Thoracic aorta (tissue), 2 donors: ENCODE measurements around the gene ZNF280A. TPM values are rescaled to one million over a fixed set of nuclear protein-coding genes. Genes with fewer than 3 reads are reported as not detected.
"Not testable (repeated sequence)": the region's sequence is repeated elsewhere in the genome, so short reads cannot be mapped to it uniquely, and the experiment has no call there.

Experiments used
- ATAC-seq: fragments of 150-250 bp; one replicate; pipeline ENCODE4 v1.8.0; 2017; ENCODE audit warnings: low read depth; ENCODE audit not compliant: insufficient number of reproducible peaks, low FRiP score
- DNase-seq: peaks from one replicate; pipeline ENCODE4 v3.0.0-alpha.2; 2020; ENCODE audit warnings: low spot score
- H3K27ac ChIP-seq, 2 donors: fragments of 200-600 bp; sonication (generic); 1 replicate in 1 of 2; 2 replicates in 1 of 2; pipeline ENCODE4 v1.5.1; 2016; ENCODE audit warnings: mild to moderate bottlenecking in 2 of 2, moderate library complexity in 2 of 2
- H3K27me3 ChIP-seq: fragments of 200-600 bp; sonication (generic); replicated peaks from 2 replicates; pipeline ENCODE4 v1.6.0; 2016; ENCODE audit warnings: mild to moderate bottlenecking; ENCODE audit not compliant: insufficient read depth
- H3K36me3 ChIP-seq: fragments of 200-600 bp; sonication (generic); one replicate; pipeline ENCODE4 v1.5.1; 2016
- H3K4me1 ChIP-seq, 2 donors: fragments of 200-600 bp; sonication (generic); 1 replicate in 1 of 2; 2 replicates in 1 of 2; pipeline versions ENCODE4 v1.5.1 to v1.6.0; 2016; ENCODE audit warnings: low read depth in 2 of 2, mild to moderate bottlenecking in 1 of 2; ENCODE audit not compliant: control insufficient read depth in 1 of 2
- H3K4me3 ChIP-seq: fragments of 200-600 bp; sonication (generic); 2 replicates; pipeline ENCODE4 v1.5.1; 2016; ENCODE audit warnings: mild to moderate bottlenecking
- H3K9me3 ChIP-seq: fragments of 200-600 bp; sonication (generic); 2 replicates; pipeline ENCODE4 v1.5.1; 2016
- total RNA-seq, 2 donors: library from RNA; depleted of rRNA; stranded (reverse); fragments of >200 nt; gene quantifications; one replicate each; pipeline versions ENCODE4 v1.1.0 to v1.2.3, GENCODE V29; 2016
- TF ChIP-seq, protein P1 (sequence below): fragments of 200-600 bp; sonication (generic); IDR thresholded peaks from one replicate; pipeline ENCODE4 v1.5.1; 2019; ENCODE audit warnings: antibody characterized with exemption

The ZNF280A gene
- total RNA-seq, 2 donors from 2014 or later: not detected

DNA sequence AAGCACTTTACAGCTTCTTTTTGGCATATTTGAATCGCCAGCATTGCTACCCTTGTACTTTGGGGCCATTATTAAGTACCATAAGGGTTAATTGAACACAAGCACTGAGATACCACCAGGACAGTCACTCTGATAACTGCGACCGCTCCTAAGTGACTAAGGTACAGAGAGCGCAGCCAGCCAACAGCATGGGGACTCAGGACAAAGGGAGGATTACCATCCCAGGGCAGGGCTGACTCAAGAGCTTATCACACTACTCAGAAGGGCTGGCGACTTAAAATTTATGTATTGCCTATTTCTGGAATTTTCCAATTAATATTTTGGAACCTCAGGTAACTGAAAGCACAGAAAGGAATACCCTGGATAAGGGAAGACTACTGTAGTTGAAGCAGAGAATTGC, 479 bp downstream of the ZNF280A start:
- Histone ChIP-seq H3K4me3 (no peak overlapping the region), H3K36me3 (no peaks in the 10 kb centered on the region), H3K4me1 (no peaks in the 10 kb centered on the region), H3K27ac (no peak overlapping the region), H3K9me3 (no peaks in the 10 kb centered on the region), H3K27me3 (no peaks in the 10 kb centered on the region)
- ATAC-seq (no peak), DNase-seq (no peak)
- TF ChIP-seq, protein P1, sequence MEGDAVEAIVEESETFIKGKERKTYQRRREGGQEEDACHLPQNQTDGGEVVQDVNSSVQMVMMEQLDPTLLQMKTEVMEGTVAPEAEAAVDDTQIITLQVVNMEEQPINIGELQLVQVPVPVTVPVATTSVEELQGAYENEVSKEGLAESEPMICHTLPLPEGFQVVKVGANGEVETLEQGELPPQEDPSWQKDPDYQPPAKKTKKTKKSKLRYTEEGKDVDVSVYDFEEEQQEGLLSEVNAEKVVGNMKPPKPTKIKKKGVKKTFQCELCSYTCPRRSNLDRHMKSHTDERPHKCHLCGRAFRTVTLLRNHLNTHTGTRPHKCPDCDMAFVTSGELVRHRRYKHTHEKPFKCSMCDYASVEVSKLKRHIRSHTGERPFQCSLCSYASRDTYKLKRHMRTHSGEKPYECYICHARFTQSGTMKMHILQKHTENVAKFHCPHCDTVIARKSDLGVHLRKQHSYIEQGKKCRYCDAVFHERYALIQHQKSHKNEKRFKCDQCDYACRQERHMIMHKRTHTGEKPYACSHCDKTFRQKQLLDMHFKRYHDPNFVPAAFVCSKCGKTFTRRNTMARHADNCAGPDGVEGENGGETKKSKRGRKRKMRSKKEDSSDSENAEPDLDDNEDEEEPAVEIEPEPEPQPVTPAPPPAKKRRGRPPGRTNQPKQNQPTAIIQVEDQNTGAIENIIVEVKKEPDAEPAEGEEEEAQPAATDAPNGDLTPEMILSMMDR: no peak

DNA sequence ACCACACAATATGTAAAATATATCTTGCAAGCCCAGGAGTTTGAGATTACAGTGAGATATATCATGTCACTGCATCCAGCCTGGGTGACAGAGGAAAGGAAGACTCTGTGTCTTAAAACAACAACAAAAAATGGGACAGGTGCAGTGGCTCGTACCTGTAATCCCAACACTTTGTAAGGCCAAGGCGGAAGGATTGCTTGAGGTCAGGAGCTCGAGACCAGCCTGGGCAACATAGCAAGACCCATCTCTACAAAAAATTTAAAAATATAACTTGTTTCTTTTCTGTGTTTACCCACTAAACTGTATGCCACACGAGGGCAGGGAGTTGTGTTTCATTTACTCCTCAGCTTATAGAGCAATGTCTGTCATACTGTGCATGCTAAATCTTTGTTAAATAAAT, 3.1 kb downstream of the ZNF280A start:
- Histone ChIP-seq H3K27me3 (no peaks in the 10 kb centered on the region), H3K36me3 (no peaks in the 10 kb centered on the region)
- no peak for DNase-seq

DNA sequence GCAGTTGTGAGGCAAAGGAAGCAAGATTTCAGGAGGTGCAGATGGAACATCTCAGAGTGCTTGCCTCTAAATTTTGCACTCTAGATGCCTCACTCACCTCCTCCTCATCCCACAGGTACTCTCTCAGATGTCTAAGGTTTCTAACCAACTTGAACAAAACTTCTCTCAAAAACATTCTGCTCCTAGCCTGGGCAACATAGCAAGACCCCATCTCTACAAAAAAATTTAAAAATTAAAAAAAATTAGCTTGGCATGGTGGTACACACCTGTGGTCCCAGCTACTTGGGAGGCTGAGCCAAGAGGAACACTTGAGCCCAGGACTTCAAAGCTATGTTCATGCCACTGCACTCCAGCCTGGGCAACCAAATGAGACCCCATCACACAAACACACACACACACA, 4.2 kb downstream of the ZNF280A start:
- H3K9me3 ChIP-seq: no peaks in the 10 kb centered on the region
- H3K4me1 ChIP-seq: no peaks in the 10 kb centered on the region
- no peaks in the 10 kb centered on the region for H3K27me3 ChIP-seq
- H3K4me3 ChIP-seq: no peak overlapping the region
- no peak for ATAC-seq
- TF ChIP-seq, protein P1: no peak
- DNase-seq: no peak
- no peaks in the 10 kb centered on the region for H3K36me3 ChIP-seq
- H3K27ac ChIP-seq: no peak overlapping the region

More for the DNA sequence above, 3.1 kb downstream of the ZNF280A start:
- H3K27ac ChIP-seq: no peak overlapping the region
- no peak for ATAC-seq
- no peaks in the 10 kb centered on the region for H3K9me3 ChIP-seq
- H3K4me3 ChIP-seq: no peak overlapping the region
- H3K4me1 ChIP-seq: no peaks in the 10 kb centered on the region
- TF ChIP-seq, protein P1: no peak

DNA sequence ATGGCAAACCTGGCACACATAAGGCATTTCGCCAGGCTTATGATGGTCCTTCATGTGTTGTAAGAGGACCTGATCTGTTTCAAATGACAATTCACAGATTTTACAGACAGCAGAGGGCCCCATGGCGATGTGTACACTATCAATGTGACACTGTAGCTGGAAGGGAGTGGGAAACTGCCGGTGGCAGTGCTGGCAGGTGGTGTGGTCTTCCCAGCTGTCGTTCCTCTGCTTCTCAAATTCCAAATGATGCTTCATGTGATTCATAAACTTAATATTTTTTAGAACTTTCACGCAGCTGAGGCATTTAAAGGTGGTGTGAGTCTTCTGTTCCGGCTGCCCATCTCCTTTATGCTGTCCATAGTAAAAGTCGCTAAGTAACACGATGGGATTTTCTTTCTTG, 5.6 kb downstream of the ZNF280A start:
- not testable (repeated sequence) for ATAC-seq, H3K9me3 ChIP-seq

DNA sequence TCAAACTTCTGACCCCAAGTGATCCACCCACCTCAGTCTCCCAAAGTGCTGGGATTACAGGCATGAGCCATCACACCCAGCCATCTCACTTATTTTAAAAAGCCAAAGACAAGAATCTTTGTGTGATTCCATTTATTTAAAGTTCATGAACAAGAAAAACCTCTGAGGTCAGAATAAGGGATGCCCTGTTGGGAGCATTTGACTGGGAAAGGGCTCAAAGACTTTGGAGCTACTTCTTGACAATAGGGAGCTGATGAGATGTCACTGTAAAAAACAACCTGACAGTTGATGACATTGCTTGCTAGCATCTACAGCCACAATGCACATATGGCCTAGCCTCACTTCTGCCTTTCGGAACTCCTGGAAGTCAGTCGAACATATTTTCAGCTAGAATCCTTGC, 6.5 kb downstream of the ZNF280A start:
- Histone ChIP-seq H3K4me1 (no peaks in the 10 kb centered on the region), H3K27me3 (no peaks in the 10 kb centered on the region), H3K4me3 (no peak overlapping the region), H3K27ac (no peak overlapping the region), H3K9me3 (peaks cover 11% of the 10 kb centered on the region), H3K36me3 (no peaks in the 10 kb centered on the region)
- no peak for DNase-seq
- TF ChIP-seq, protein P1: no peak
- ATAC-seq: no peak

More for the DNA sequence above, 5.6 kb downstream of the ZNF280A start:
- H3K27ac ChIP-seq, H3K4me3 ChIP-seq, H3K4me1 ChIP-seq, DNase-seq, H3K36me3 ChIP-seq, H3K27me3 ChIP-seq: not testable (repeated sequence)

DNA sequence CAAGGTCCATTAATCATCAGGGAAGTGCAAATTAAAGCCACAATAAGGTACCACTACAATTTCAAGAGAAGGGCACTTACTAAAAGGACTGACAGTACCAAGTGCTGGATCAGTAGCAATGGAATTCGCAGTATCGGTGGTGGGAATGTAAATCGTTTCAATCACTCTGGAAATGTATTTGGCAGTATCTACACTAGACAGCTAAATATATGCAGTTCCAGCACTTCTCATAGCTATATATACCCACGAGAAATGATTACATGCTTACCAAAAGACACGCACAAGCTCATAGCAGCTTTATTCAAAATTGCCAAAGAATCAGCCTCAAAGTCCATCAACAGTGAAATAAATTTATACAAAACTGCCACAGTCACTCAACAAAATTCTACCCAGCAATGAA, 7.1 kb downstream of the ZNF280A start:
- TF ChIP-seq, protein P1: no peak
- Histone ChIP-seq H3K4me1 (no peaks in the 10 kb centered on the region), H3K27ac (no peak overlapping the region), H3K27me3 (no peaks in the 10 kb centered on the region), H3K36me3 (no peaks in the 10 kb centered on the region), H3K9me3 (peaks cover 11% of the 10 kb centered on the region), H3K4me3 (no peak overlapping the region)
- no peak for DNase-seq
- ATAC-seq: no peak

DNA sequence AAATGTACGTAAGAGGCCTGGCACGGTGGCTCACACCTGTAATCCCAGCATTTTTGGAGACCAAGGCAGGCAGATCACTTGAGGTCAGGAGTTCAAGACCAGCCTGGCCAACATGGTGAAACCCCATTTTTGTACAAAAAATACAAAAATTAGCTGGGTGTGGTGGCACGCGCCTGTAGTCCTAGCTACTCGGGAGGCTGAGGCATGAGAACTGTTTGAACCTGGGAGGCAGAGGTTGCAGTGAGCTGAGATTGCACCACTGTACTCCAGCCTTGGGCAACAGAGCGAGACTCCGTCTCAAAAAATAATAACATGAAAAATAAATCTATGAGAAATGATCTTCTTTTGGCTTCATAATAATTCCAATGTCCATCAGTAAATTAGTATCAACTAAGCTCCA, 9.2 kb downstream of the ZNF280A start:
- ATAC-seq, H3K4me1 ChIP-seq, H3K27ac ChIP-seq, H3K36me3 ChIP-seq, H3K27me3 ChIP-seq, DNase-seq, H3K4me3 ChIP-seq: not testable (repeated sequence)
- peaks cover 11% of the 10 kb centered on the region for H3K9me3 ChIP-seq

DNA sequence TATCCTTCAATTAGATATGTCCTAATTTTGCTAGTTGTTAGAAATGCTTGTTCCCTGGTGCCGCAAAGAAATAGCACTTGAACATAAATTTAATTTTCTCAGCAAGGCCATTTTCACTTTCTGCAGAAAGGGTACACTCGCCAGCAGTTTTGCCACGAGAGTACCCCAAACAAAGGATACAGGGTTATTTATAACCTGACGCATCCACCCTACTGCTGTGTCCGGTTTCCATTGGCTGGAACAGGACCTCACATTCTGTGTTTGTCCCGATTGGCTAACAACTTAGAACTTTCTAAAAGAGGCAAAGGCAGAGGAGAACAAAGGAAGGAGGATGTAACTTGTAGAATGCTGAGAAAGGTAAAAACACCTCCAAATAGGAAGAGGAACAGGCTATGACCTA, 10.2 kb downstream of the ZNF280A start:
- not testable (repeated sequence) for H3K4me3 ChIP-seq, H3K4me1 ChIP-seq, H3K27me3 ChIP-seq, H3K36me3 ChIP-seq, H3K27ac ChIP-seq, DNase-seq, ATAC-seq
- peaks cover 11% of the 10 kb centered on the region for H3K9me3 ChIP-seq
